Ascending aorta (tissue), 2 donors: Measurements from ENCODE around the gene SRGAP3. TPM values are rescaled to one million over a fixed set of nuclear protein-coding genes. Genes with fewer than 3 reads are reported as not detected.

Experiments used
- DNase-seq, 2 donors: peaks; one replicate each; pipeline ENCODE4 v3.0.0-alpha.2; 2019; ENCODE audit warnings: low spot score in 2 of 2
- H3K27ac ChIP-seq, 2 donors: fragments of 200-600 bp; sonication (generic); one replicate each; pipeline ENCODE4 v1.5.1; 2016 to 2017; ENCODE audit warnings: mild to moderate bottlenecking in 1 of 2
- H3K27me3 ChIP-seq: fragments of 200-600 bp; sonication (generic); one replicate; pipeline ENCODE4 v1.5.1; 2017
- H3K36me3 ChIP-seq, 2 donors: fragments of 200-600 bp; sonication (generic); one replicate each; pipeline ENCODE4 v1.5.1; 2016
- H3K4me1 ChIP-seq, 2 donors: fragments of 200-600 bp; sonication (generic); one replicate each; pipeline ENCODE4 v1.5.1; 2016 to 2017; ENCODE audit warnings: mild to moderate bottlenecking in 1 of 2
- H3K4me3 ChIP-seq, 2 donors: fragments of 200-600 bp; sonication (generic); one replicate each; pipeline ENCODE4 v1.5.1; 2016 to 2017; ENCODE audit warnings: mild to moderate bottlenecking in 1 of 2
- H3K9me3 ChIP-seq, 2 donors: fragments of 200-600 bp; sonication (generic); one replicate each; pipeline ENCODE4 v1.5.1; 2016
- intact Hi-C: fragments of 100-400 bp; cut with DNase I; formaldehyde crosslinking; loops from one replicate; pipeline ENCODE4 v1.15.1; 2023
- total RNA-seq: library from RNA; depleted of rRNA; stranded (reverse); fragments of >200 nt; gene quantifications from one replicate; pipeline ENCODE4 v1.1.0, GENCODE V29; 2016
- TF ChIP-seq, protein P1 (sequence below), 3 experiments: fragments of 200-600 bp in 2 of 3; fragments of 450-650 bp in 1 of 3; sonication (generic) in 2 of 3; IDR thresholded peaks; one replicate each; pipeline ENCODE4 v1.5.1; 2016 to 2019; ENCODE audit warnings: antibody characterized with exemption in 3 of 3, mild to moderate bottlenecking in 1 of 3, moderate library complexity in 1 of 3

SRGAP3 gene
- total RNA-seq, 1 donor from 2014 or later: 1.6 TPM

DNA sequence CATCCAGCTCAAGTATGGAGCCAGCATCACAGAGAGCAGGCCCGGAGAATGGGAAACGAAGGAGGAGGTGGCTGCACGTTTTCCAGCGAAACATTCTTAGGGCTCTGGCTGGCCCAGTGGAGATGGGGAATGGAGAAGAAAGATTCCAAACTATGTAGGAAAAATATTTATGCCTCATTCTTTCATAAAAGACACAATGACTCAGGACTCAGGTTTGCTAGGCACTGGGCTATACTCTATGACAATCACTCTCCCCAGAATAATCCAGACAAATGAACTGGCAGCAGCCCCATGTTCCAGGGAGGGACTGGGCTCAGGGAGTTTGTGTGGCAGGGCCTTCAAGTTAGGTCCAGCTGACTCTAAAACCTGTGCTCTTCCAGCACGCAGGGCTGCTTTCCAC lies 175.4 kb downstream of the SRGAP3 start:
- H3K27ac ChIP-seq: peak overlapping the region; percentile 64 to 75
- H3K27me3 ChIP-seq: no peaks in the 10 kb centered on the region
- intact Hi-C loops: loop anchor here (10.0 kb wide), 1 partner anchor 231 kb away; no protein-coding TSS in a partner anchor
- no peaks in the 10 kb centered on the region for H3K9me3 ChIP-seq
- peaks cover 0 to 7% of the 10 kb centered on the region in 2 donors for H3K4me1 ChIP-seq
- H3K4me3 ChIP-seq: no peak overlapping the region
- DNase-seq: peak in 1 of 2 donors; percentile 74
- TF ChIP-seq, protein P1, sequence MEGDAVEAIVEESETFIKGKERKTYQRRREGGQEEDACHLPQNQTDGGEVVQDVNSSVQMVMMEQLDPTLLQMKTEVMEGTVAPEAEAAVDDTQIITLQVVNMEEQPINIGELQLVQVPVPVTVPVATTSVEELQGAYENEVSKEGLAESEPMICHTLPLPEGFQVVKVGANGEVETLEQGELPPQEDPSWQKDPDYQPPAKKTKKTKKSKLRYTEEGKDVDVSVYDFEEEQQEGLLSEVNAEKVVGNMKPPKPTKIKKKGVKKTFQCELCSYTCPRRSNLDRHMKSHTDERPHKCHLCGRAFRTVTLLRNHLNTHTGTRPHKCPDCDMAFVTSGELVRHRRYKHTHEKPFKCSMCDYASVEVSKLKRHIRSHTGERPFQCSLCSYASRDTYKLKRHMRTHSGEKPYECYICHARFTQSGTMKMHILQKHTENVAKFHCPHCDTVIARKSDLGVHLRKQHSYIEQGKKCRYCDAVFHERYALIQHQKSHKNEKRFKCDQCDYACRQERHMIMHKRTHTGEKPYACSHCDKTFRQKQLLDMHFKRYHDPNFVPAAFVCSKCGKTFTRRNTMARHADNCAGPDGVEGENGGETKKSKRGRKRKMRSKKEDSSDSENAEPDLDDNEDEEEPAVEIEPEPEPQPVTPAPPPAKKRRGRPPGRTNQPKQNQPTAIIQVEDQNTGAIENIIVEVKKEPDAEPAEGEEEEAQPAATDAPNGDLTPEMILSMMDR (IDR thresholded peaks at IDR 0.05): no peak
- H3K36me3 ChIP-seq: no peaks in the 10 kb centered on the region

DNA sequence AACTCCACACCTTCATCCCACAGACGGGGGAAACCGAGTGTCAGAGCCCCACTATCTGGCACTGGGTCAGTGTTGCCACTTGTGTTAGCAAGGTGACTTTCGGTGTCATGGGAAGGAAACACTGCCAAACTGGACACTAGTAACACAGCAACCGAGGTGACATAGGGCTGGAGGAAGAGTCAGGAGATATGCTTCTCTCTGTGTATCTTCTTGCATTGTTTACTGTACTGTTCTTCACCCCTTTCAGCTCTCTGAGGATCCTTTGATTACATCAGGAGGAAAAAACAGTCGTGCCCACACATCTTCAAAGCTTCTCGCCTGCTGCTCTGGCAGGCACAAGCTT lies 176.8 kb downstream of the SRGAP3 start:
- intact Hi-C loops: loop anchor here (10.0 kb wide), 1 partner anchor 232 kb away; no protein-coding TSS in a partner anchor
- H3K27me3 ChIP-seq: no peaks in the 10 kb centered on the region
- no peaks in the 10 kb centered on the region for H3K36me3 ChIP-seq
- peaks cover 0 to 7% of the 10 kb centered on the region in 2 donors for H3K4me1 ChIP-seq
- DNase-seq: no peak
- no peak overlapping the region for H3K4me3 ChIP-seq
- no peak overlapping the region for H3K27ac ChIP-seq
- no peaks in the 10 kb centered on the region for H3K9me3 ChIP-seq
- TF ChIP-seq, protein P1 (IDR thresholded peaks at IDR 0.05): no peak

DNA sequence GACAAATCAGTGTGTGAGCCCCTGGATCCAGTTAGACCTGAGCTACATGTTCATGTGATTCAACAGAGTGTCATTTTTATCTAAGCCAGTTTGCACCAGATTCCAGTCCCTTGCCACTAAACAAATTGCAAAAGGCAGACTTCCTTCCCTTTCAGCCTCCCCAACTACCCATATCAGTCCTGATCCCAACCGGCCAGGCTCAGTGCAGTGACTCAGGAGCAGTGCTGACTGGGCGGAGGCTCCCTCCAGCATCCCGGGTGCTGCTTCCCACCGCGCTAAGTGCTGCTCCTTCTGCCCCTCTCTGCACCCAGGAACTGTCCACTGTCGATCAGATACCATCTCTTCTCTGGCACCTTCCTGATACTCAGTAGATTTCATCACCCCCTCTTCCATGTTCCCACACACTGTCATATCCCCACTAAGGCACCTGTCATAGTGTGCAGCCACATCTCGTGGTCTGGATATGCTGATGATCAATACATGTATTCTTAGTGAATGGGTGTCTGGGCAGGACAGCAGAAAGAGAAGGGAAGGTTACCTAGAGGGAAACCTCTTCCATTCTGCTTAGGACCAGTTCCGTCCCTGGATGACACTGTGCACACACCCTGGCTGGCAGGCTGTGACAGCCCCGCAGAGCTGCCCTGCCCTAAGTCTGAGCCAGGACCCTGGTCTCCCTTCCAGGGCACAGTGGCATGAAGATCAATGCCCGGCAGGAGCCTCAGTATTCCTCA lies 177.3 kb downstream of the SRGAP3 start:
- Histone ChIP-seq H3K4me3 (no peak overlapping the region), H3K27me3 (no peaks in the 10 kb centered on the region), H3K9me3 (no peaks in the 10 kb centered on the region), H3K36me3 (no peaks in the 10 kb centered on the region), H3K4me1 (peaks cover 0 to 7% of the 10 kb centered on the region in 2 donors), H3K27ac (no peak overlapping the region)
- DNase-seq: no peak
- TF ChIP-seq, protein P1 (IDR thresholded peaks at IDR 0.05): no peak
- intact Hi-C loops: loop anchor here (10.0 kb wide), 1 partner anchor 233 kb away; no protein-coding TSS in a partner anchor

DNA sequence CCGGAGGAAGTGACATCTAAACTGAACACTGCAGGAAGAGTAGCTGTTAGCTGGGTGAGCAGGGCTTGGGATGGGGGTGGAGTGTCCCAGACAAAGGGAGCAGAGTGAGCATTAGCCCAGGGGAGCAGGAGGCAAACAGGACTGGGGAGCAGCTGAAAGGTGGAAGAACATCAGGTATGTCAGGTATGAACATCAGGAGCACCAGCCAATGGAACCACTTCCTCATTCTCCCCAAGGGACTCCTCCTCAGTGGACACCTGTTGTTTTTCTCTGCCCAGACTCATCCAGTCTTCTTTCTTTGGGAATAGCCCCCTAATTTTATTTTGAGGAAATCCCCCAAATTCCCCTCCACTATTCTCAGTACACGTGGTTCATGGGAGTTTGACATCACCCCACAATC lies 178.5 kb downstream of the SRGAP3 start:
- peaks cover 0 to 7% of the 10 kb centered on the region in 2 donors for H3K4me1 ChIP-seq
- no peak overlapping the region for H3K27ac ChIP-seq
- H3K4me3 ChIP-seq: no peak overlapping the region
- DNase-seq: no peak
- no peaks in the 10 kb centered on the region for H3K27me3 ChIP-seq
- intact Hi-C loops: loop anchor here (10.0 kb wide), 1 partner anchor 234 kb away; no protein-coding TSS in a partner anchor
- no peaks in the 10 kb centered on the region for H3K9me3 ChIP-seq
- no peaks in the 10 kb centered on the region for H3K36me3 ChIP-seq
- TF ChIP-seq, protein P1 (IDR thresholded peaks at IDR 0.05): no peak

DNA sequence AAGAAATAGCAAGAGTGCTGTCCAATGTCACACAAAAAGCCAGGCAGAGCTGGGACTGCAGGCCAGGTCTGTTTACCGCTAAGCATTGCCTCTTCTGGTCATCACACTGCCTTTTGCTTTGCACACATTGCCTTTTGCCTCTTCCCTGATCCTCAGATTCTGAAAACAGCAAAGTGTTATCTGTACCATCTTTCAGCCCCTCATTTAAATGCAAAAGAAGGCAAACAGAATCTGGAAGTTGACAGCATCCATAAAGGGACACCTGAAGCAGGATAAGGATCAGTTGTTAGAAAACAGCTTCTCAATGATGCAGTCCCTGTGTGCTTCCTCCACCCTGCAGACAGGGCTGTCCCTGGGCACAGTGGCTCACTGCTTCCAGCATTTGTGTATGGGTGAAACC lies 179.5 kb downstream of the SRGAP3 start:
- no peaks in the 10 kb centered on the region for H3K36me3 ChIP-seq
- peaks cover 0 to 7% of the 10 kb centered on the region in 2 donors for H3K4me1 ChIP-seq
- TF ChIP-seq, protein P1 (IDR thresholded peaks at IDR 0.05): no peak
- no peak overlapping the region for H3K27ac ChIP-seq
- H3K9me3 ChIP-seq: no peaks in the 10 kb centered on the region
- no peak for DNase-seq
- intact Hi-C loops: loop anchor here (10.0 kb wide), 1 partner anchor 235 kb away; no protein-coding TSS in a partner anchor
- no peaks in the 10 kb centered on the region for H3K27me3 ChIP-seq
- no peak overlapping the region for H3K4me3 ChIP-seq
